Hepatocyte (in vitro differentiated cells): ENCODE measurements around the gene MET. TPM values are rescaled to one million over a fixed set of nuclear protein-coding genes. Genes with fewer than 3 reads are reported as not detected.
"Not testable (repeated sequence)": the region's sequence is repeated elsewhere in the genome, so short reads cannot be mapped to it uniquely, and the experiment has no call there.

Experiments used
- DNase-seq: peaks from one replicate; pipeline ENCODE4 v3.0.0-alpha.2; 2016; ENCODE audit warnings: low spot score
- H2AFZ ChIP-seq: fragments of 200-600 bp; sonication (generic); 2 replicates; pipeline ENCODE4 v1.6.0; 2016; ENCODE audit warnings: antibody characterized with exemption, mild to moderate bottlenecking
- H3K27ac ChIP-seq: fragments of 200-600 bp; sonication (generic); 2 replicates; pipeline ENCODE4 v1.5.1; 2016; ENCODE audit warnings: mild to moderate bottlenecking
- H3K27me3 ChIP-seq: fragments of 200-600 bp; sonication (generic); 2 replicates; pipeline ENCODE4 v1.6.1; 2016
- H3K36me3 ChIP-seq: fragments of 200-600 bp; sonication (generic); replicated peaks from 2 replicates; pipeline ENCODE4 v1.5.1; 2016; ENCODE audit warnings: low read depth; ENCODE audit not compliant: insufficient read depth
- H3K4me1 ChIP-seq: fragments of 200-600 bp; sonication (generic); 2 replicates; pipeline ENCODE4 v1.5.1; 2016; ENCODE audit warnings: mild to moderate bottlenecking, moderate library complexity; ENCODE audit not compliant: insufficient read depth
- H3K4me2 ChIP-seq: fragments of 200-600 bp; sonication (generic); 2 replicates; pipeline ENCODE4 v1.6.0; 2016
- H3K4me3 ChIP-seq: fragments of 200-600 bp; sonication (generic); 2 replicates; pipeline ENCODE4 v1.5.1; 2016; ENCODE audit warnings: mild to moderate bottlenecking
- H3K79me2 ChIP-seq: fragments of 200-600 bp; sonication (generic); 2 replicates; pipeline ENCODE4 v1.6.0; 2017; ENCODE audit warnings: mild to moderate bottlenecking
- H3K9me2 ChIP-seq: fragments of 200-600 bp; sonication (generic); replicated peaks from 2 replicates; pipeline ENCODE4 v1.6.0; 2017; ENCODE audit warnings: mild to moderate bottlenecking; ENCODE audit not compliant: insufficient read depth
- H3K9me3 ChIP-seq: fragments of 200-600 bp; sonication (generic); 2 replicates; pipeline ENCODE4 v1.5.1; 2016; ENCODE audit warnings: low read depth, mild to moderate bottlenecking
- H4K20me1 ChIP-seq: fragments of 200-600 bp; sonication (generic); 2 replicates; pipeline ENCODE4 v1.6.0; 2016; ENCODE audit warnings: mild to moderate bottlenecking; ENCODE audit not compliant: insufficient read depth, poor library complexity, severe bottlenecking
- EZH2 ChIP-seq: fragments of 200-600 bp; sonication (generic); IDR thresholded peaks from 2 replicates; pipeline ENCODE4 v1.6.1; 2016; ENCODE audit warnings: antibody characterized with exemption, mild to moderate bottlenecking, borderline replicate concordance
- EZH2phosphoT487 ChIP-seq: fragments of 200-600 bp; sonication (generic); IDR thresholded peaks from one replicate; pipeline ENCODE4 v1.6.1; 2018; ENCODE audit warnings: antibody characterized with exemption, mild to moderate bottlenecking, low read depth, moderate library complexity; ENCODE audit not compliant: unreplicated experiment, severe bottlenecking
- WGBS: methylation state at CpG from one replicate; pipeline ENCODE4 v1.1.6; 2016; ENCODE audit warnings: low lambda C conversion rate; ENCODE audit errors: missing lambda C conversion rate; 5-methylcytosine and 5-hydroxymethylcytosine counted together
- polyA plus RNA-seq: library from polyadenylated mRNA; unstranded; fragments of >200 nt; fragmentation: Nextera tagmentation; extraction: Ambion mirVana; gene quantifications from 2 replicates; pipeline ENCODE4 v1.2.1, GENCODE V29; 2016
- total RNA-seq: library from RNA; depleted of rRNA; stranded (reverse); fragments of >200 nt; gene quantifications from 2 replicates; pipeline ENCODE4 v1.2.3, GENCODE V29; 2014
- TF ChIP-seq, protein P1 (sequence below): fragments of 200-600 bp; sonication (generic); IDR thresholded peaks from 2 replicates; pipeline ENCODE4 v1.5.1; 2016; ENCODE audit warnings: antibody characterized with exemption, mild to moderate bottlenecking; ENCODE audit not compliant: poor library complexity

The MET gene
- total and polyA plus RNA-seq, 2 experiments from 2014 or later: 12.7 to 35.7 TPM

GRCh38 chr7:116715077-116715476, 43.1 kb downstream of the MET start:
- TF ChIP-seq EZH2 (no peak), EZH2phosphoT487 (no peak)
- TF ChIP-seq, protein P1, sequence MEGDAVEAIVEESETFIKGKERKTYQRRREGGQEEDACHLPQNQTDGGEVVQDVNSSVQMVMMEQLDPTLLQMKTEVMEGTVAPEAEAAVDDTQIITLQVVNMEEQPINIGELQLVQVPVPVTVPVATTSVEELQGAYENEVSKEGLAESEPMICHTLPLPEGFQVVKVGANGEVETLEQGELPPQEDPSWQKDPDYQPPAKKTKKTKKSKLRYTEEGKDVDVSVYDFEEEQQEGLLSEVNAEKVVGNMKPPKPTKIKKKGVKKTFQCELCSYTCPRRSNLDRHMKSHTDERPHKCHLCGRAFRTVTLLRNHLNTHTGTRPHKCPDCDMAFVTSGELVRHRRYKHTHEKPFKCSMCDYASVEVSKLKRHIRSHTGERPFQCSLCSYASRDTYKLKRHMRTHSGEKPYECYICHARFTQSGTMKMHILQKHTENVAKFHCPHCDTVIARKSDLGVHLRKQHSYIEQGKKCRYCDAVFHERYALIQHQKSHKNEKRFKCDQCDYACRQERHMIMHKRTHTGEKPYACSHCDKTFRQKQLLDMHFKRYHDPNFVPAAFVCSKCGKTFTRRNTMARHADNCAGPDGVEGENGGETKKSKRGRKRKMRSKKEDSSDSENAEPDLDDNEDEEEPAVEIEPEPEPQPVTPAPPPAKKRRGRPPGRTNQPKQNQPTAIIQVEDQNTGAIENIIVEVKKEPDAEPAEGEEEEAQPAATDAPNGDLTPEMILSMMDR: no peak
- peaks cover 4% of the 10 kb centered on the region for H3K79me2 ChIP-seq
- H3K4me2 ChIP-seq: no peak overlapping the region
- H2AFZ ChIP-seq: no peak overlapping the region
- H3K9me2 ChIP-seq: no peaks in the 10 kb centered on the region
- H3K36me3 ChIP-seq: no peaks in the 10 kb centered on the region
- no peak overlapping the region for H3K27ac ChIP-seq
- H4K20me1 ChIP-seq: no peaks in the 10 kb centered on the region
- no peak for DNase-seq
- no peaks in the 10 kb centered on the region for H3K27me3 ChIP-seq
- H3K4me3 ChIP-seq: no peak overlapping the region
- no peaks in the 10 kb centered on the region for H3K4me1 ChIP-seq
- H3K9me3 ChIP-seq: no peaks in the 10 kb centered on the region

- no peak overlapping the region for H3K27ac ChIP-seq
- H4K20me1 ChIP-seq: no peaks in the 10 kb centered on the region
- TF ChIP-seq, protein P1: no peak
- TF ChIP-seq EZH2: no peak
- TF ChIP-seq EZH2phosphoT487: no peak
- no peak for DNase-seq
- no peak overlapping the region for H3K4me2 ChIP-seq
- no peaks in the 10 kb centered on the region for H3K36me3 ChIP-seq
- H3K79me2 ChIP-seq: peaks cover 4% of the 10 kb centered on the region
- H3K27me3 ChIP-seq: no peaks in the 10 kb centered on the region
- H3K4me3 ChIP-seq: no peak overlapping the region
- H3K9me2 ChIP-seq: no peaks in the 10 kb centered on the region
- no peaks in the 10 kb centered on the region for H3K4me1 ChIP-seq
- no peak overlapping the region for H2AFZ ChIP-seq
- 64% methylated on average over 3 of the region's 3 CpGs for WGBS
- no peaks in the 10 kb centered on the region for H3K9me3 ChIP-seq
Observed at GRCh38 chr7:116717137-116717536, 45.1 kb downstream of the MET start.

DNA sequence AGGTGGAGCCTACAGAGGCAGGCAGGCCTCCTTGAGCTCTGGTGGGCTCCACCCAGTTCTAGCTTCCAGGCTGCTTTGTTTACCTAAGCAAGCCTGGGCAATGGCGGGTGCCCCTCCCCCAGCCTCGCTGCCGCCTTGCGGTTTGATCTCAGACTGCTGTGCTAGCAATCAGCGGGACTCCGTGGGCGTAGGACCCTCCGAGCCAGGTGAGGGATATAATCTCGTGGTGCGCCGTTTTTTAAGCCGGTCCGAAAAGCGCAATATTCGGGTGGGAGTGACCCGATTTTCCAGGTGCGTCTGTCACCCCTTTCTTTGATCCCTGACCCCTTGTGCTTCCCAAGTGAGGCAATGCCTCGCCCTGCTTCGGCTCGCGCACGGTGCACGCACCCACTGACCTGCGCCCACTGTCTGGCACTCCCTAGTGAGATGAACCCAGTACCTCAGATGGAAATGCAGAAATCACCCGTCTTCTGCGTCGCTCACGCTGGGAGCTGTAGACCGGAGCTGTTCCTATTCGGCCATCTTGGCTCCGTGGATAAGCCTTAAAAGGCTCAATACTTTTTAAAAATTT, 52.0 kb downstream of the MET start:
- 87% methylated on average over 30 of the region's 31 CpGs for WGBS
- H3K79me2 ChIP-seq: not testable (repeated sequence)

DNA sequence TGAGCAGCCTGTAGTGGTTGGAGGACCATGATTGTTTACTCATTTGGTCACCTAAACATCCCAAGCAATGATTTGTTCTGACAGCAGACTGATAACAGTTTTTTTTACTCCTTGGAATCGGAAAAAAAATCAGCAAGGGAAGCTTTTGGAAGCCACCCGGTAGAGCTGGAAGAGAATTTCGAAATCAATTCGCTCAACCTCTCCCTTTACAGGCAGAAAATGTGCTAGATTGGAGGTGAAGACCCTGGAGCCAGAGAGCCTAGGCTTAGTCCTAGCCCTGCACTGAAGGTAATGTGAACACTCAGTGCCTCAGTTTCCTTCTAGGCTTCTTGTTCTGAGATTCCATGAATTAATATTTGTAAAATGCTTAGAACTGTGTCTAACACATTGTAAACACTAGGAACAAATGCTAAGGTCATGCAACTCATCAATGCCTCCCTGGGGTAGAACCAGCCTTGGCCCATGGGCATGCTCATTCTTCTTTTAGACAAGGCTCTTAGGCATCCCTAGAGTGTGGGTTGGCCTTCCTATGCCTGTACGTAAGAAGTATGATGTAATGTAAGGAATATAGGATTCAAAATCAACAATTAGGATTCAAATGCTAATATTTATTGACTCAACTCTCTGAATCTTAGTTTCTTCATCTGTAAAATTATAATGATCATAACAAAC, 52.7 kb downstream of the MET start:
- H3K4me1 ChIP-seq: peaks cover 27% of the 10 kb centered on the region
- TF ChIP-seq EZH2: no peak
- TF ChIP-seq EZH2phosphoT487: no peak
- TF ChIP-seq, protein P1: no peak
- no peak overlapping the region for H3K4me2 ChIP-seq
- no peaks in the 10 kb centered on the region for H3K36me3 ChIP-seq
- no peaks in the 10 kb centered on the region for H4K20me1 ChIP-seq
- no peak overlapping the region for H3K4me3 ChIP-seq
- H3K79me2 ChIP-seq: peaks cover 8% of the 10 kb centered on the region
- H3K27ac ChIP-seq: no peak overlapping the region
- no peaks in the 10 kb centered on the region for H3K27me3 ChIP-seq
- no peak overlapping the region for H2AFZ ChIP-seq
- no peak for DNase-seq
- 89% methylated on average over 5 of the region's 5 CpGs for WGBS
- no peaks in the 10 kb centered on the region for H3K9me3 ChIP-seq
- no peaks in the 10 kb centered on the region for H3K9me2 ChIP-seq

More for the DNA sequence above, 52.0 kb downstream of the MET start:
- not testable (repeated sequence) for H4K20me1 ChIP-seq, H3K9me2 ChIP-seq, H3K4me2 ChIP-seq, H3K27me3 ChIP-seq, H3K27ac ChIP-seq, H3K4me3 ChIP-seq, H2AFZ ChIP-seq, H3K36me3 ChIP-seq, DNase-seq, H3K9me3 ChIP-seq
- peaks cover 27% of the 10 kb centered on the region for H3K4me1 ChIP-seq
